Karpas-422 (cell line): Measurements from ENCODE around the gene ADAMTS7. TPM values are rescaled to one million over a fixed set of nuclear protein-coding genes. Genes with fewer than 3 reads are reported as not detected.

Experiments
- DNase-seq: peaks from one replicate; pipeline ENCODE4 v3.0.0-alpha.2; 2015
- H2AFZ ChIP-seq: fragments of 200-600 bp; sonication (generic); 2 replicates; pipeline ENCODE4 v1.6.1; 2014; ENCODE audit warnings: antibody characterized with exemption, low read length, mixed read lengths
- H3K27ac ChIP-seq: fragments of 200-600 bp; sonication (generic); 2 replicates; pipeline ENCODE4 v1.5.1; 2014; ENCODE audit warnings: mild to moderate bottlenecking, low read length, moderate library complexity
- H3K27me3 ChIP-seq: fragments of 200-600 bp; sonication (generic); 2 replicates; pipeline ENCODE4 v1.6.1; 2014; ENCODE audit warnings: low read length, mixed read lengths
- H3K36me3 ChIP-seq: fragments of 200-600 bp; sonication (generic); 2 replicates; pipeline ENCODE4 v1.6.1; 2014; ENCODE audit warnings: low read length, mixed read lengths; ENCODE audit not compliant: insufficient read depth
- H3K4me1 ChIP-seq: fragments of 200-600 bp; sonication (generic); 2 replicates; pipeline ENCODE4 v1.6.1; 2014; ENCODE audit warnings: mild to moderate bottlenecking, low read length, mixed read lengths
- H3K4me2 ChIP-seq: fragments of 200-600 bp; sonication (generic); 2 replicates; pipeline ENCODE4 v1.6.1; 2014; ENCODE audit warnings: low read length, low read depth, mild to moderate bottlenecking; ENCODE audit not compliant: poor library complexity, severe bottlenecking
- H3K4me3 ChIP-seq: fragments of 200-600 bp; sonication (generic); 2 replicates; pipeline ENCODE4 v1.5.1; 2014; ENCODE audit warnings: mild to moderate bottlenecking, antibody characterized with exemption, low read length, mixed read lengths
- H3K79me2 ChIP-seq: fragments of 200-600 bp; sonication (generic); 2 replicates; pipeline ENCODE4 v1.6.1; 2014; ENCODE audit warnings: mild to moderate bottlenecking, low read length, mixed read lengths
- H3K9ac ChIP-seq: fragments of 200-600 bp; sonication (generic); 2 replicates; pipeline ENCODE4 v1.6.0; 2014; ENCODE audit warnings: low read length
- H3K9me2 ChIP-seq: fragments of 200-600 bp; sonication (generic), shearing (Covaris generic); replicated peaks from 2 replicates; pipeline ENCODE4 v1.6.0; 2014; ENCODE audit warnings: mild to moderate bottlenecking, low read length, moderate library complexity; ENCODE audit not compliant: insufficient read depth
- H3K9me3 ChIP-seq: fragments of 300-700, 200-600 bp; sonication (generic); 2 replicates; pipeline ENCODE4 v1.6.1; 2014; ENCODE audit warnings: low read length, mixed read lengths
- H4K20me1 ChIP-seq: fragments of 200-600 bp; sonication (generic); 2 replicates; pipeline ENCODE4 v1.6.1; 2014; ENCODE audit warnings: mild to moderate bottlenecking, antibody characterized with exemption, low read length, low read depth; ENCODE audit not compliant: insufficient read depth
- total RNA-seq: library from RNA; depleted of rRNA; stranded (reverse); fragments of >200 nt; shearing (Covaris generic); gene quantifications from 2 replicates; pipeline ENCODE4 v1.2.3, GENCODE V29; 2014; ENCODE audit warnings: low replicate concordance; rRNA removed

Gene ADAMTS7, protein sequence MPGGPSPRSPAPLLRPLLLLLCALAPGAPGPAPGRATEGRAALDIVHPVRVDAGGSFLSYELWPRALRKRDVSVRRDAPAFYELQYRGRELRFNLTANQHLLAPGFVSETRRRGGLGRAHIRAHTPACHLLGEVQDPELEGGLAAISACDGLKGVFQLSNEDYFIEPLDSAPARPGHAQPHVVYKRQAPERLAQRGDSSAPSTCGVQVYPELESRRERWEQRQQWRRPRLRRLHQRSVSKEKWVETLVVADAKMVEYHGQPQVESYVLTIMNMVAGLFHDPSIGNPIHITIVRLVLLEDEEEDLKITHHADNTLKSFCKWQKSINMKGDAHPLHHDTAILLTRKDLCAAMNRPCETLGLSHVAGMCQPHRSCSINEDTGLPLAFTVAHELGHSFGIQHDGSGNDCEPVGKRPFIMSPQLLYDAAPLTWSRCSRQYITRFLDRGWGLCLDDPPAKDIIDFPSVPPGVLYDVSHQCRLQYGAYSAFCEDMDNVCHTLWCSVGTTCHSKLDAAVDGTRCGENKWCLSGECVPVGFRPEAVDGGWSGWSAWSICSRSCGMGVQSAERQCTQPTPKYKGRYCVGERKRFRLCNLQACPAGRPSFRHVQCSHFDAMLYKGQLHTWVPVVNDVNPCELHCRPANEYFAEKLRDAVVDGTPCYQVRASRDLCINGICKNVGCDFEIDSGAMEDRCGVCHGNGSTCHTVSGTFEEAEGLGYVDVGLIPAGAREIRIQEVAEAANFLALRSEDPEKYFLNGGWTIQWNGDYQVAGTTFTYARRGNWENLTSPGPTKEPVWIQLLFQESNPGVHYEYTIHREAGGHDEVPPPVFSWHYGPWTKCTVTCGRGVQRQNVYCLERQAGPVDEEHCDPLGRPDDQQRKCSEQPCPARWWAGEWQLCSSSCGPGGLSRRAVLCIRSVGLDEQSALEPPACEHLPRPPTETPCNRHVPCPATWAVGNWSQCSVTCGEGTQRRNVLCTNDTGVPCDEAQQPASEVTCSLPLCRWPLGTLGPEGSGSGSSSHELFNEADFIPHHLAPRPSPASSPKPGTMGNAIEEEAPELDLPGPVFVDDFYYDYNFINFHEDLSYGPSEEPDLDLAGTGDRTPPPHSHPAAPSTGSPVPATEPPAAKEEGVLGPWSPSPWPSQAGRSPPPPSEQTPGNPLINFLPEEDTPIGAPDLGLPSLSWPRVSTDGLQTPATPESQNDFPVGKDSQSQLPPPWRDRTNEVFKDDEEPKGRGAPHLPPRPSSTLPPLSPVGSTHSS (N-terminal part only)
- 0.29 and 0.75 TPM in 2 replicates for total RNA-seq

DNA sequence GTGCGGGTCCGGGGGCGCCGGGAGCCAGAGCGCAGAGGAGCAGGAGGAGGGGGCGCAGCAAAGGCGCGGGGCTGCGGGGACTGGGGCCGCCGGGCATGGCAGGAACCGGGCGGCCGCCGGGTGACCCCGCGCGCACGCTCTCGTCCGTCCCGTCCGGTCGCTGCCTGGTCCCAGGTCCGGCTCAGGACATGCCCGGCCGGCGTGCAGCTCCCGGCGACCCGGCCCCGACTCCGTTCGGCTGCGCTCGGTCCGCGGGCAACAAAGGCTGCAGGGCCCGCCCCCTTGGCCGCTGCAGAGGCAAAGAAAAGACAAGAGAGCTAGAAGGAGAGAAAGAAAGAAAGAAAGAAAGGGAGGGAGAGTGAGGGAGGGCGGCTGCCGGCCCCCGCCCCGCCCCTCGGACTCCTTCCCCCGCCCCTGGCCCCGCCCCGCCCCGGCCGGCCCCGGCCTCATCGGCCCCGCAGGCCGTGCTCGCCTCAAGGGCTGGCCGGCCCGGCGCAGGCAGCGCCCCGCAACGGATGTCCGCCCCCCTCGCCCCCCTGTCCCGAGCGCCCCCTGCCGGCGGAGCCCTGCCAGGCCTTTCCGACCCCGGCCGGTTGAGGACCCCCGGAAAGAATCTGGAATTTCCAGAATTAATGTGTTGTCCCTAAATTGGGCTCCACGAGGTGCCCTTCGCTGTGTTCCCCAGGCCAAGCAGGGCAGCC is at the start of gene ADAMTS7:
Gene ADAMTS7, minus strand, starts transcription at position 341 of the 701 bp plus-strand sequence. Its CDS starts 244 bp downstream, at position 97.
- no peak within 1 kb of the TSS for H3K4me2 ChIP-seq
- H3K9me2 ChIP-seq = no peaks in the 10 kb centered on the region
- H3K27me3 ChIP-seq = no peaks in the 10 kb centered on the region
- H3K9me3 ChIP-seq = no peaks in the 10 kb centered on the region
- no peaks in the 10 kb centered on the region for H3K4me1 ChIP-seq
- peak; percentile 67 for DNase-seq
- H3K79me2 ChIP-seq = no peaks in the 10 kb centered on the region
- H2AFZ ChIP-seq = no peak within 1 kb of the TSS
- no peaks in the 10 kb centered on the region for H3K36me3 ChIP-seq
- no peak within 1 kb of the TSS for H3K9ac ChIP-seq
- no peak within 1 kb of the TSS for H3K27ac ChIP-seq
- H3K4me3 ChIP-seq = no peak within 1 kb of the TSS
- no peaks in the 10 kb centered on the region for H4K20me1 ChIP-seq

GRCh38 chr15:78859971-78860719 is 48.9 kb upstream of the ADAMTS7 start:
- no peaks in the 10 kb centered on the region for H3K79me2 ChIP-seq
- H3K36me3 ChIP-seq = no peaks in the 10 kb centered on the region
- no peaks in the 10 kb centered on the region for H3K9me3 ChIP-seq
- no peaks in the 10 kb centered on the region for H3K9me2 ChIP-seq
- H3K4me3 ChIP-seq = peak overlapping the region; percentile 71
- H3K27me3 ChIP-seq = no peaks in the 10 kb centered on the region
- DNase-seq = peak; percentile 92
- H2AFZ ChIP-seq = peak overlapping the region; percentile 100
- H4K20me1 ChIP-seq = no peaks in the 10 kb centered on the region
- H3K9ac ChIP-seq = peak overlapping the region; percentile 70
- peaks cover 5% of the 10 kb centered on the region for H3K4me1 ChIP-seq
- H3K27ac ChIP-seq = no peak overlapping the region
- H3K4me2 ChIP-seq = peak overlapping the region; percentile 85

DNA sequence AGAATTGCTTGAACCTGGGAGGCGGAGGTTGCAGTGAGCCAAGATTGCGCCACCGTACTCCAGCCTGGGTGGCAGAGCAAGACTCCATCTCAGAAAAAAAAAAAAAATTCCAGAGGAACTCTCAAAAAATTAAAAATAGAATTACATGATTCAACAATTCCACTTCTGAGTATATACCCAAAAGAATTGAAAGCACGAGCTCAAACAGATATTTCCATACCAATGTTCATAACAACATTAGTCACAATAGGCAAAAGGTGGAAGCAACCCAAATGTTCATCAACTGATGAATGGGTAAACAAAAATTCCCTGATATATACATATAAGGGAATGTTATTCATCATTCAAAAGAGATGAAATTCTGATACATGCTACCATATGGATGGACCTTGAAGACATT is 44.5 kb upstream of the ADAMTS7 start:
- Histone ChIP-seq H3K9me2 (no peaks in the 10 kb centered on the region), H4K20me1 (no peaks in the 10 kb centered on the region), H2AFZ (no peak overlapping the region), H3K4me3 (no peak overlapping the region), H3K27me3 (no peaks in the 10 kb centered on the region), H3K9me3 (no peaks in the 10 kb centered on the region), H3K4me1 (peaks cover 5% of the 10 kb centered on the region), H3K36me3 (no peaks in the 10 kb centered on the region), H3K27ac (no peak overlapping the region), H3K79me2 (no peaks in the 10 kb centered on the region), H3K4me2 (no peak overlapping the region), H3K9ac (no peak overlapping the region)
- DNase-seq = no peak

- H3K4me2 ChIP-seq = no peak overlapping the region
- H3K4me3 ChIP-seq = no peak overlapping the region
- DNase-seq = no peak
- H3K9me2 ChIP-seq = no peaks in the 10 kb centered on the region
- H3K79me2 ChIP-seq = no peaks in the 10 kb centered on the region
- no peaks in the 10 kb centered on the region for H4K20me1 ChIP-seq
- H3K9ac ChIP-seq = no peak overlapping the region
- no peak overlapping the region for H3K27ac ChIP-seq
- H3K36me3 ChIP-seq = no peaks in the 10 kb centered on the region
- no peak overlapping the region for H2AFZ ChIP-seq
- H3K4me1 ChIP-seq = peaks cover 3% of the 10 kb centered on the region
- no peaks in the 10 kb centered on the region for H3K9me3 ChIP-seq
- H3K27me3 ChIP-seq = no peaks in the 10 kb centered on the region; the same call in 1 of the 2 replicates
Measured at GRCh38 chr15:78854833-78855372, 43.6 kb upstream of the ADAMTS7 start.

DNA sequence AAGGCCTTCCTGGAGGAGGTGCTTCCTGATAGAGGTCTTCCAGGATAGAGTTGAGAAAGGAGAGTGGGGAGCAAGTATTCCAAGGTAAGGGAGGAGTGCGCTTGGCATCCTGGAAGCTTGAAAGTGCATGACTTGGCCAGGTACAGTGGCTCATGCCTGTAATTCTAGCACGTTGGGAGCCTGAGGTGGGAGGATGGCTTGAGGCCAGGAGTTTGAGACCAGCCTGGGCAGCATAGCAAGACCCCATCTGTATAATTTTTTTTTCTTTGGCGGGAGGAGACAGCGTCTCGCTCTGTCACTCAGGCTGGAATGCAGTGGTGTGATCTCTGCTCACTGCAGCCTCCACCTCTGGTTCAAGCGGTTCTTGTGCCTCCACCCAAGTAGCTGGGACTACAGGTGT is 42.2 kb upstream of the ADAMTS7 start:
- Histone ChIP-seq H3K4me3 (no peak overlapping the region), H3K9me3 (no peaks in the 10 kb centered on the region), H3K27me3 (no peaks in the 10 kb centered on the region; the same call in 1 of the 2 replicates), H2AFZ (no peak overlapping the region), H3K36me3 (no peaks in the 10 kb centered on the region), H3K4me1 (no peaks in the 10 kb centered on the region), H3K27ac (no peak overlapping the region), H3K79me2 (no peaks in the 10 kb centered on the region), H3K9me2 (no peaks in the 10 kb centered on the region), H3K9ac (no peak overlapping the region), H4K20me1 (no peaks in the 10 kb centered on the region), H3K4me2 (no peak overlapping the region)
- no peak for DNase-seq

DNA sequence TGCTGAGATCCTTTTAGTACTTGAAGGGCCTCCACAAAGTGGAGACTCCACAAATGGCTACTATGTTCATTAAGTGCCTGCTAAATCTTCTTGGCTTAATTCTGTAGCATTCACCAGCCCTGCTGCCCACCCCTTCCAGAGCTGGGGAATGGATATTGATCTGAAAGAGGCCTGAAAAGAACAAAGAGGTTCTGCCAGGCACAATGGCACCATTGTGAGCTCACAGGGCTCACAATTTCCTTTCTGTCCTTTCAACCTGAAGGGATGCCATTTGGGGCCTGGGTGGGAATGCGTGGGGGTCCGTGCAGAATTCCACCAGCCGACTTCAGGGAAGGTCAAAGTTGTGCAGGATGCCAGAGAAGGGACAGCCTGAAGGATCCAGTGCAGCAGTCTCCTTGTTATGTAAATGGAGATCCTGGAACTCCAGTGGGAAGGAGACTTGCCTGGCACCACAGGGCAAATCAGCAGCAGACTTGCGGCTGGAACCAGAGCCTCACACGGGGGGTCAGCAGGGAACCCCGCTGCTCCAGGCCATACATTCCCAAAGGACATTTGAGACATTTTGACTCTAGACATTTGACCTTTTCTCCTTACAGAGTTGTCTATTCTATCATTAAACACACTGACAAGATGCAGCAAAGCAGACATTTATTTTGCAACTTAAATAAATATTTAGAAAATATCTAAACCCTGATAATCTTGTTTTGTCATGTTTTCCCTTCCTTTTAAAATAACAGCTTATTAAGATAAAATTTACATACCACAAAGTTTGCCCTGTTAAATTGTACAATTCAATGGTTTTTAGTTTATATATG is 39.9 kb upstream of the ADAMTS7 start:
- Histone ChIP-seq H3K9me2 (no peaks in the 10 kb centered on the region), H4K20me1 (no peaks in the 10 kb centered on the region), H3K4me2 (no peak overlapping the region), H3K9ac (no peak overlapping the region), H3K36me3 (no peaks in the 10 kb centered on the region), H2AFZ (no peak overlapping the region), H3K27me3 (no peaks in the 10 kb centered on the region; the same call in 1 of the 2 replicates), H3K4me3 (no peak overlapping the region), H3K27ac (no peak overlapping the region), H3K79me2 (no peaks in the 10 kb centered on the region), H3K9me3 (no peaks in the 10 kb centered on the region), H3K4me1 (peaks cover 3% of the 10 kb centered on the region; the same call in 1 of the 2 replicates)
- DNase-seq = no peak
